H1 (cell line): ENCODE results near the gene MT1F. TPM values are rescaled to one million over a fixed set of nuclear protein-coding genes. Genes with fewer than 3 reads are reported as not detected.

Experiments
- CTCF ChIA-PET: fragments of 300-600 bp; sonication (Branson Sonifier 250); formaldehyde crosslinking; loops from one replicate; lab custom pipeline; 2021; ENCODE audit not compliant: partially characterized antibody; lab: Charles Lee
- POLR2A ChIA-PET: fragments of 300-600 bp; sonication (Branson Sonifier 250); formaldehyde crosslinking; loops from one replicate; lab custom pipeline; 2021; ENCODE audit warnings: inconsistent platforms; ENCODE audit not compliant: partially characterized antibody; lab: Charles Lee
- DNase-seq, 2 experiments: peaks; one replicate each; pipeline versions ENCODE4 v3.0.0 to v3.0.0-alpha.2; 2010 to 2022; ENCODE audit warnings: low spot score in 2 of 2, low read depth in 1 of 2, mixed read lengths in 1 of 2
- FAIRE-seq: peaks from 2 replicates; lab custom pipeline; 2011; peaks lifted over from hg19 to GRCh38; lab: Jason Lieb, UNC
- H2AFZ ChIP-seq: 2 replicates; pipeline ENCODE4 v1.8.1; 2012; ENCODE audit warnings: low read length, inconsistent platforms
- H2AK5ac ChIP-seq: 2 replicates; pipeline ENCODE4 v1.6.1; 2013; ENCODE audit warnings: low read depth, low read length
- H2BK120ac ChIP-seq: replicated peaks from 2 replicates; pipeline ENCODE3; 2013; ENCODE audit warnings: low read depth, low read length, inconsistent platforms
- H2BK12ac ChIP-seq: 2 replicates; pipeline ENCODE4 v1.6.1; 2013; ENCODE audit warnings: low read depth, low read length
- H2BK15ac ChIP-seq: 2 replicates; pipeline ENCODE4 v1.6.1; 2013; ENCODE audit warnings: low read length
- H2BK20ac ChIP-seq: 2 replicates; pipeline ENCODE4 v1.6.1; 2013; ENCODE audit warnings: low read length
- H2BK5ac ChIP-seq: 2 replicates; pipeline ENCODE4 v1.6.1; 2013; ENCODE audit warnings: low read depth, low read length
- H3K14ac ChIP-seq: 2 replicates; pipeline ENCODE4 v1.6.1; 2013; ENCODE audit warnings: inconsistent platforms; ENCODE audit not compliant: insufficient read length
- H3K18ac ChIP-seq: 2 replicates; pipeline ENCODE4 v1.6.1; 2013; ENCODE audit warnings: low read length; ENCODE audit errors: extremely low read depth
- H3K23ac ChIP-seq: 2 replicates; pipeline ENCODE4 v1.6.1; 2013; ENCODE audit warnings: inconsistent platforms; ENCODE audit not compliant: insufficient read length
- H3K23me2 ChIP-seq: 2 replicates; pipeline ENCODE4 v1.6.1; 2013; ENCODE audit warnings: low read depth, low read length
- H3K27ac ChIP-seq: 2 replicates; pipeline ENCODE4 v1.6.1; 2011; ENCODE audit warnings: low read depth, low read length, inconsistent platforms
- H3K27me3 ChIP-seq, 4 experiments: replicated peaks in 1 of 4; 1 replicate in 1 of 4; 2 replicates in 3 of 4; pipeline versions ENCODE4 v1.6.1 to v1.8.1; 2011 to 2013; ENCODE audit warnings: low read length in 3 of 4, mild to moderate bottlenecking in 3 of 4, inconsistent platforms in 2 of 4, mixed read lengths in 2 of 4, moderate library complexity in 1 of 4; ENCODE audit not compliant: control insufficient read depth in 3 of 4, insufficient read depth in 3 of 4; ENCODE audit errors: extremely low read depth in 1 of 4
- H3K36me3 ChIP-seq, 4 experiments: 2 replicates each; pipeline versions ENCODE4 v1.6.1 to v1.8.1; 2011 to 2013; ENCODE audit warnings: mild to moderate bottlenecking in 4 of 4, low read length in 3 of 4, moderate library complexity in 2 of 4, control low read depth in 1 of 4, inconsistent platforms in 1 of 4; ENCODE audit not compliant: insufficient read depth in 4 of 4, control insufficient read depth in 2 of 4
- H3K4ac ChIP-seq: replicated peaks from 2 replicates; pipeline ENCODE3; 2013; ENCODE audit warnings: low read length, low read depth, mixed read lengths, inconsistent platforms; ENCODE audit not compliant: insufficient read length
- H3K4me1 ChIP-seq, 4 experiments: replicated peaks in 1 of 4; 1 replicate in 1 of 4; 2 replicates in 3 of 4; pipeline versions ENCODE4 v1.6.1 to v1.8.1; 2011 to 2013; ENCODE audit warnings: low read length in 3 of 4, inconsistent platforms in 2 of 4, mixed read lengths in 1 of 4; ENCODE audit not compliant: insufficient read depth in 4 of 4, control insufficient read depth in 3 of 4
- H3K4me2 ChIP-seq, 2 experiments: 2 replicates each; pipeline versions ENCODE4 v1.6.1 to v1.8.1; 2011 to 2013; ENCODE audit warnings: low read depth in 2 of 2, low read length in 2 of 2, control low read depth in 1 of 2, inconsistent platforms in 1 of 2, mild to moderate bottlenecking in 1 of 2; ENCODE audit not compliant: insufficient read depth in 1 of 2
- H3K4me3 ChIP-seq, 4 experiments: fragments of 200-600, 300-600 bp in 1 of 4; sonication (generic), shearing (Covaris generic), sonication (Bioruptor Twin) in 1 of 4; 2 replicates each; pipeline versions ENCODE4 v1.5.1 to v1.8.1; 2011 to 2016; ENCODE audit warnings: low read length in 4 of 4, low read depth in 3 of 4, control low read depth in 2 of 4, inconsistent platforms in 2 of 4, mild to moderate bottlenecking in 2 of 4, mixed read lengths in 1 of 4, moderate library complexity in 1 of 4; ENCODE audit not compliant: insufficient read depth in 2 of 4; ENCODE audit errors: extremely low read depth in 1 of 4
- H3K56ac ChIP-seq: replicated peaks from 2 replicates; pipeline ENCODE3; 2013; ENCODE audit warnings: low read depth, mild to moderate bottlenecking, mixed read lengths, low read length, inconsistent platforms; ENCODE audit not compliant: insufficient read length
- H3K79me1 ChIP-seq: 2 replicates; pipeline ENCODE4 v1.6.1; 2013; ENCODE audit warnings: low read depth, low read length, control low read depth
- H3K79me2 ChIP-seq, 2 experiments: 2 replicates each; pipeline versions ENCODE4 v1.6.1 to v1.8.1; 2012 to 2013; ENCODE audit warnings: low read length in 2 of 2, mild to moderate bottlenecking in 2 of 2, inconsistent platforms in 1 of 2; ENCODE audit not compliant: insufficient read depth in 2 of 2, control insufficient read depth in 1 of 2
- H3K9ac ChIP-seq, 4 experiments: replicated peaks in 1 of 4; 1 replicate in 1 of 4; 2 replicates in 3 of 4; pipeline versions ENCODE4 v1.6.1 to v1.8.1; 2011 to 2013; ENCODE audit warnings: low read depth in 3 of 4, low read length in 3 of 4, control low read depth in 2 of 4, mild to moderate bottlenecking in 2 of 4, moderate library complexity in 2 of 4, inconsistent platforms in 1 of 4; ENCODE audit errors: extremely low read depth in 1 of 4
- H3K9me3 ChIP-seq, 2 experiments: 2 replicates each; pipeline versions ENCODE4 v1.6.1 to v1.8.1; 2012 to 2013; ENCODE audit warnings: mild to moderate bottlenecking in 2 of 2, moderate library complexity in 2 of 2, control low read depth in 1 of 2, inconsistent platforms in 1 of 2, low read depth in 1 of 2, low read length in 1 of 2, mixed read lengths in 1 of 2; ENCODE audit not compliant: insufficient read depth in 2 of 2
- H4K20me1 ChIP-seq, 2 experiments: replicated peaks in 1 of 2; 2 replicates each; pipeline versions ENCODE3 to v1.8.1; 2011 to 2013; ENCODE audit warnings: inconsistent platforms in 2 of 2, low read length in 2 of 2, mild to moderate bottlenecking in 1 of 2; ENCODE audit not compliant: insufficient read depth in 2 of 2, control insufficient read depth in 1 of 2
- H4K5ac ChIP-seq: 2 replicates; pipeline ENCODE4 v1.6.1; 2013; ENCODE audit warnings: low read length, low read depth, mixed read lengths, inconsistent platforms; ENCODE audit not compliant: insufficient read length
- H4K8ac ChIP-seq: 2 replicates; pipeline ENCODE4 v1.8.0; 2013; ENCODE audit warnings: mild to moderate bottlenecking, moderate library complexity, low read length, inconsistent platforms; ENCODE audit not compliant: insufficient read depth; ENCODE audit errors: extremely low read depth
- H4K91ac ChIP-seq: replicated peaks from 2 replicates; pipeline ENCODE3; 2013; ENCODE audit warnings: low read length, mixed read lengths, inconsistent platforms; ENCODE audit not compliant: insufficient read length
- EZH2 ChIP-seq: fragments of 200-600 bp; sonication (generic); IDR thresholded peaks from 2 replicates; pipeline ENCODE4 v1.7.1; 2012; ENCODE audit warnings: low read depth, mild to moderate bottlenecking, moderate library complexity, low read length, inconsistent platforms; ENCODE audit not compliant: severe bottlenecking
- JUND ChIP-seq: IDR thresholded peaks from 2 replicates; pipeline ENCODE4 v1.6.1; 2011; ENCODE audit warnings: mild to moderate bottlenecking, improper control_type of control experiment, low read length
- NRF1 ChIP-seq: IDR thresholded peaks from 2 replicates; pipeline ENCODE4 v1.6.1; 2011; ENCODE audit warnings: mild to moderate bottlenecking, low read depth, low read length, improper control_type of control experiment
- RNF2 ChIP-seq: fragments of 200-900, 300-1000 bp; sonication (generic); IDR thresholded peaks from 2 replicates; pipeline ENCODE4 v1.7.1; 2016; ENCODE audit warnings: borderline replicate concordance, low read depth, mild to moderate bottlenecking, antibody characterized with exemption, low read length; ENCODE audit not compliant: poor library complexity, severe bottlenecking; ENCODE audit errors: missing control alignments
- RXRA ChIP-seq: IDR thresholded peaks from 2 replicates; pipeline ENCODE4 v1.6.1; 2011; ENCODE audit warnings: low read depth, mild to moderate bottlenecking, low read length, moderate library complexity; ENCODE audit not compliant: insufficient read depth
- SIRT6 ChIP-seq: IDR thresholded peaks from one replicate; pipeline ENCODE4 v1.7.1; 2012; ENCODE audit warnings: low read length, inconsistent platforms
- TAF1 ChIP-seq: IDR thresholded peaks from 2 replicates; pipeline ENCODE4 v1.6.1; 2011; ENCODE audit warnings: mild to moderate bottlenecking, low read depth, low read length
- WGBS, 2 experiments: shearing (Covaris generic) in 1 of 2; methylation state at CpG; one replicate each; pipeline versions ENCODE4 v1.1.6 to v1.1.7; 2013 to 2015; ENCODE audit warnings: low lambda C conversion rate in 2 of 2, mixed read lengths in 2 of 2, inconsistent platforms in 1 of 2, low coverage in 1 of 2, missing lambda C conversion rate in 1 of 2; ENCODE audit not compliant: insufficient replicate concordance in 2 of 2, insufficient coverage in 1 of 2, insufficient read length in 1 of 2; ENCODE audit errors: extremely low coverage in 1 of 2, missing lambda C conversion rate in 1 of 2; 5-methylcytosine and 5-hydroxymethylcytosine counted together
- polyA plus RNA-seq, 7 experiments: library from polyadenylated mRNA; depleted of rRNA in 3 of 7; stranded (reverse) in 5 of 7; unstranded in 2 of 7; fragments of >200 nt in 5 of 7; fragments of 200-250 nt in 2 of 7; gene quantifications; 1 replicate in 5 of 7; 2 replicates in 1 of 7; 4 replicates in 1 of 7; pipeline versions ENCODE4 v1.2.1 to v1.2.3, GENCODE V29; 2011 to 2013; ENCODE audit warnings: missing spikeins in 2 of 7, mixed read lengths in 2 of 7
- total RNA-seq: library from RNA; stranded (reverse); fragmentation: NEBNext Ultra II Directional; extraction: Animal tissue kit (Norgen Biotek cat#: 25700); gene quantifications from 2 replicates; pipeline ENCODE4 v1.2.1, GENCODE V29; 2021

The MT1F gene
- total and polyA plus RNA-seq, 2 of the 8 experiments (the other 6 are each of a cell fraction or from before 2014, with no cell fraction given): 5.9 to 20.8 TPM

DNA sequence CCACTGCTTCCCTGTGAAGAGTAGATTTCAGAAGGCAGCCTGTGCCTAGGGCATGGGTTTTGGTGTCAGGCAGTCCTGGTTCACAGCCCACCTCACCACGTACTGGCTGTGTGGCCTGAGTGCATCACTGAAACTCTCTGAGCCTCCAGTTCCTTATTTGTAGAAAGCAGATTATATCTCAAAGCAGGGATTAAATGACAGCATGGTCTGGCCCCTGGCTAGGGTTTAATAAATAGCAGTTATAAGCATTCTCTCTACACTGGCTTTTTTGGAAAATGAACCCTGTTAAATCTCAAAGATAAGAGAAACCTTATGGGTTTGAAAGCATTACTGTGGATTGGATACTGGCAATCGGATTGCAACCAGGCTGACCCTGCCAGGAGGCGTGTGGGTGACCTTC, 28.2 kb upstream of the MT1F start:
- H3K27ac ChIP-seq: no peak overlapping the region
- peak overlapping the region; percentile 44; the same call in 1 of the 2 replicates for H2BK12ac ChIP-seq
- WGBS, 2 experiments: 61% methylated on average over 3 of the region's 3 CpGs; no CpG with 5 or more reads in 1 of the 2 experiments
- ChIA-PET CTCF (interaction anchor here (1.0 to 3.1 kb wide), 9 partner anchors 12 to 116 kb away, joined by 3 to 12 read pairs (median 4); no protein-coding TSS in a partner anchor), POLR2A (interaction anchor here (1.1 to 1.8 kb wide), 5 partner anchors 10 to 52 kb away, joined by 3 to 6 read pairs (median 4); partner anchors contain the start of genes MT1H and MT1X)
- H2AFZ ChIP-seq: no peak overlapping the region
- H4K5ac ChIP-seq: no peak overlapping the region
- H2AK5ac ChIP-seq: no peak overlapping the region
- TF ChIP-seq NRF1 (no peak), TAF1 (no peak), RXRA (no peak), EZH2 (peak; percentile 23), SIRT6 (no peak), JUND (no peak), RNF2 (no peak)
- TF ChIP-seq, all 59 proteins: peak for 1
- Histone ChIP-seq H3K4me1 (peaks cover 0 to 18% (median 13%) of the 10 kb centered on the region in 4 experiments; a peak in 6 of 7 replicates), H3K4me3 (no peak overlapping the region), H4K91ac (no peak overlapping the region), H2BK15ac (no peak overlapping the region), H3K56ac (no peak overlapping the region), H3K14ac (no peak overlapping the region), H3K79me2 (no peaks in the 10 kb centered on the region), H2BK120ac (no peak overlapping the region), H3K9ac (no peak overlapping the region), H2BK20ac (no peak overlapping the region), H3K4me2 (no peak overlapping the region), H3K9me3 (no peaks in the 10 kb centered on the region), H3K4ac (no peak overlapping the region), H4K20me1 (peaks cover 6 to 18% of the 10 kb centered on the region in 2 experiments), H3K27me3 (peaks cover 87 to 98% (median 96%) of the 10 kb centered on the region in 4 experiments), H3K79me1 (no peaks in the 10 kb centered on the region), H3K36me3 (no peaks in the 10 kb centered on the region), H4K8ac (no peak overlapping the region), H3K18ac (no peak overlapping the region), H2BK5ac (no peak overlapping the region), H3K23ac (no peak overlapping the region), H3K23me2 (peaks cover 9% of the 10 kb centered on the region; the same call in 1 of the 2 replicates)
- DNase-seq (no peak), FAIRE-seq (no peak)
